Limb (tissue), 2 donors: ENCODE measurements around the gene GPR146.
A peak's percentile ranks its signal among the peaks of the same experiment; 100 is the strongest.

Source experiments
- DNase-seq, 2 donors: peaks; one replicate each; pipeline ENCODE4 v3.0.0-alpha.2; 2016; ENCODE audit errors: extremely low spot score in 2 of 2

The GPR146 gene

DNA sequence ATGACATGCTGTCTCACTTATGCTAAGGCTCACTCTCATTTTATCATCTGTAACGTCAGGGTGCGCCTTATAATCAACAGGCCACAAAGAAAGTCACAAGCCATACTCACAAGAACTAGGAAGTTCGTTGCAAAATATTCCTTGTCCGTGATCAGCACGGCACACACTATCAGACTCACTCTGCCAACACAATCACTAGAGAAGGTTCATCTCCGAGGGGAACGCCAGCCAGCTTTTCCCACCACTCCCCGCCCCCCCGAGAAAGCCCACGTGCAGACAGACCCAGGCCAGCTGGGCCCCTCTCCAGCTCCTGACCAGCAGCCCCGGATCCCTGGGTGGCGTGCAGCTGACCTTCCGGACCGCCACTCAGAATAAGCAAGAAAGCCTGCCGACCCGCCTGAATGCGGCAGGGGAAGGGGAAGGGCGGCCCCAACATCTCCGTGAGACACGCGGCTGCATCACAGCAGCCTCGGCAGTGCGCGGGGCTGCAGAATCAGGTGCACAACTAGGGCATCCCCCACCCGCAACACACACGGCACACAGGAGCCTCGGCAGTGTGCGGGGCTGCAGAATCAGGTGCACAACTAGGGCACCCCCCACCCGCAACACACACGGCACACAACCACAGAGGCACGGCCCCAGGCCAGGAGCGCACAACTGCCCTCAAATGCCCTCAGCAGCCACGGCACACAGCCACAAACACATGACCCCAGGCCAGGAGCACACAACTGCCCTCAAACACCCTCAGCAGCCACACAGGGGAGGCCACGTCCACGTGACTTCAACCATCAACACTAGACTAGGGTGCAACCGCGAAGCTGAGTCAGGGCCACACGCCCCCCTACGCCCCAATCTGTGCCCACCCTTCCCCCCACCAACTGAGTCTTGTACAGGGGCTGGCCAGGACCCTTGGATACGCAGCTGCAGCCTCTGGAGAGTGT lies 2.5 kb upstream of the GPR146 start:
- no peak for DNase-seq

DNA sequence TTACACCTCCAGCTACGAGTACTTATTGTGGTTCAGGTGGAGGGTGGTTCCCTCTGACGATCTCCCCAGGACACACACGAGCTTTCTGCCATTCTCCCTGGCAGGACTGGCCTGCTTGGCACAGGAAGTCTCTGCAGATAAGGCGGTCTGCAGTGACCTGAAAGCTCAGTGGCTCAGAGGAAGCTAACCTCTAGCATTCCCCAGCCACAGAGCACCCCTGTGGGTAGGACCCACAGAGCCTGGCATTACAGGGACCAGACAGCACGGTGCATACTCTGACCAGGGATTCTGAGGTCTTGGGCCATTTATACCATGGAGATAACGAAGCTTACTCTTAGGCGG lies 1.9 kb upstream of the GPR146 start:
- DNase-seq, result no peak

DNA sequence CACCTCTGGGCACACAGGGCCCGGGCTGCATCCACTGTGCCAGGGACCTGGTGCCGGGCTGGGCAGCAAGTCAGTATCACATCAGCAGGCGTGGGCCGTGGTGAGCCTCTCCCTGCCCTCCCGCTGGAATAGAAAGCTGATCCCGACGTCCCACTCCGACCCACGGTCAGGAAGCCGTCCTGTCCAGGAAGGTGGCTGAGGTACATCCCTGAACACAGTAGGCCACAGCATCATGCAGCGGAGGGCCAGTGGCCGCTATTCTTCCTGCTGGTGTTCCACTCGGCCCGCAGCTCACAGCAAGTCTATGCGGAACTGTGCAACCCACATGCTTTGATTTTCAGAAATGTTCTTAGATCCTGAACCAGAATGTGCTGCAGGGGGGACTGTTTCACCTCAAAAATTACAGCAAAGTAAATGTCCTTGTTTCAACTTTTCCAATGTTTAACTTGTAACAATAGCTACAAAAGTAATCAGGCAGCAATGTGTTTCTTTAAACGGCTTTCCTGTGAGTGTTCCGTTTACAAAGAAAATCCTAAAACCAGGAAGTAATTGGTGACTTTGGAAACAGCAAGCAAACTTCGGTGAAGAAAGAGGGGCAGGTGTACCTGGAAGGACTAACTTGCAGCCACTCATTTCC lies 676 bp upstream of the GPR146 start:
- DNase-seq, result no peak

DNA sequence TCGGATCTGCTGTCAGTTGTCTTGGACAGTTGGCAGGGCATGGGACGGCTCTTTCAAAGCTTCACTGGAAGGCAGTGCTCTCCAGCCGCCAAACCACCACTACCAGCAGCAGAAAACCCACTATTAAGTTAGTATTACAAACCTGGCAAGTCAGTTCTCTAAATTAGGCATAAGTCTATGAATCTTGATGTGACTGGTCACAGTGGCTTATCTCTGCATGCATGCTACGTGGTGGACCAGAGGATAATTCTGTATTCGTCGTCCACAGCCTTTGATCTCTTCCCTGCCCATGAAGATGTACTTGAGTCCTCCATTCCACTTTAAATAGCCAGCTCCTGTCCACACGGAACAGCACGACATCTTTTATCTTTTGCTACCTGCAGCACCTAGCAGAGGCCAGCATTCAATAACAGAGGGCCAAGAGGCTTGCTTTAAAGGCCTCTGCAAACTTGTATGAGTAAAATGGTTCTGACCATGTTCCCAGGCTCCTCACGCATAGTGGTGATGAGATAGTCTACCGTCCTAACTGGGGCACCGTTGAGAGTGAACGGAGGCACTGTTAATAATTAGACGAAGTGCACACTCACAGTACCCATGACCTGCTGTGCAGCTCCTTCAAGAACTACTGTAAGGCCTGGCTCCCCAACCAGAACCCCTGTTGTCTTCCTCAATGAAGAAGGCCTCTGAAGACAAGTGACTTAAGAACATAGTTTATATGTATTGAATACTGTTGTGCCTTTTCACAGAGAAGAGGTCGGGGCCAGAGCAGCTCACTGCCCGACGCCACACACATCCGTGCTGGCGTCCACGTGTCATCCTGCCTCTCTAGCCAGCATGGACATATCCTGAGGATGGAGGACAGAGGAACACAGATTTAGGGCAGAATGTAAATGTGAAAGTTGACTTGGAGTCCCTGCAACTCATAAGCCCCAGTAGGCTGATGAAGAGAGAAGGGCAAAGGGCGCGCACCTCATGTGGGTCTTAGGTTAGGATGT lies 1.0 kb downstream of the GPR146 start:
- DNase-seq, result no peak

DNA sequence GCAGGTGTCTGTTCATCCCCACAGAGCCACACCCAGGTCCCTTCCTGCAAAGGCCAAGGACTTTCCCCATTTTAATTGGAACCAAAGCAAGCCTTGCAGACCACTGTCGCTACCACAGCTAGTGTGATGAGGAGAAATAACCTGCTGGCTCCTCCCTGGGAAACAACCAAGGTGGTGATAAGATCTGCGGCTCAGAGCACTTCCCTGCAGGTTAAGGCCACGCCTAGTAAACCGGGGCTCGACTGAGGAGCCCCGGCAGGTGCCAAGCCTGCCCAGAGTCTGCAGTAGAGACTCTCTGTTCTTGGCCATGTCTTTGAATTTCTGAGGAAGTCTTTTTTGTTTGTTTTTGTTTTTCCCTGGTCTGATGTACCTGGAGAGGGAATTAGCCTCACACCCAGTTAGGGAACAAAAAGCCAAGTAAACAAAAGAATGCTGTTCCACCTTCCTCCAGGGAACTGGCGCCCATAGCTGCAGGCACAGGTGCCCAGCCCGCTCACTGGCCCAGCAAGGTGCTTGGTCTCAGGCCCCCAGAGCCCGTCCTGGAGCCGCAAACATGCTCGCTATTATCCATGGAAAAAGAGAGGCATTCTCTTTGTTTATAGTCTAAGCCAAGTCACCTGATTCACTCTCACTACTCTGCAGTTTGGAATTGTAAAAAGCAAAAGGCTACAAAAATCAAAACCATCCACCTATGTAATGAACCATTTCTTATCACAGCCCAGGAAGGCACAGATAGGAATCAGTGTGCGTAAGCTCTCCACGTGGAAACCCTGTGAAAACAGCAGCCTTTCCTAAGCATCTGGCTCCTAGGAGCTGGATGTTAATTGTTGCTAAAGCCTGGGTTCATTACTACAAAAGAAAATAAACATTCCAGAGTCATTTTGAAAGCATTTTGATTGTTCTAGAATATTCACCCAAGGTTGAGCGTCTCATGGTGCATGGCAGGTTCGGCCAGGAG lies 2.7 kb downstream of the GPR146 start:
- no peak for DNase-seq

DNA sequence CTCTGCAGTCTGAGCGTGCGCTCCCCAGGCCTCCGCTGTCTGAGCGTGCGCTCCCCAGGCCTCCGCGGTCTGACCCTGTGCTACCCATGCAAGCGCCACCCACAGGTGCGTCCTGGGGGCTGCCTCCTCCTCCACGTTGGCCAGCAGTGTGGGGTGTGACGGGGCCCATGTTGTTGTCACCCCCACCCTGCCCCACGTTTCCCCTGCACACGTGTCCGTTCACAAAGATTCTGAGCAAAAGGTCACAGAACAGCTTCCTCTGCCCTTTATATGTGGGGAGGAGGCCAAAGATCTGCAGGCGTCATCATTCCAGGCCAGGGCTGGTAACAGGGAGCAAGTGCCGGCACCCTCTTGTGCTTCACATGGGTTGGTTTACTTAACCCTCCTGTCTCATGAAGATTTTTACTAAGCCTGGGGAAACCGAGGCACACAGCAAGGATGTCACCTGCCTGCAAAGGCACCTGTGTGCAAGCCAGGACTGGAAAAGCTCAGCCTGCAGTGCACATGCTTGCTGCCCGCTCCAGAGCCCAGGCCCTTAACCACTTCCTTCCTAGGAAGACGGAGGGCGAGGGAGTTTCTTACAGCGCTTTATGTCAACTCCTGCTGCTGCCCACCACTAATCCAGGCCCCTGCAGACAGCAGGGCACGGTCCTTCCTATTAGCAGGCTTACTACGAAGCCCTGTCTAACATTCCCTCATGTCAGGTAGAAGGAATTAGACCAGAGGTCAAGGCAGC lies 4.8 kb downstream of the GPR146 start:
- DNase-seq, result no peak

DNA sequence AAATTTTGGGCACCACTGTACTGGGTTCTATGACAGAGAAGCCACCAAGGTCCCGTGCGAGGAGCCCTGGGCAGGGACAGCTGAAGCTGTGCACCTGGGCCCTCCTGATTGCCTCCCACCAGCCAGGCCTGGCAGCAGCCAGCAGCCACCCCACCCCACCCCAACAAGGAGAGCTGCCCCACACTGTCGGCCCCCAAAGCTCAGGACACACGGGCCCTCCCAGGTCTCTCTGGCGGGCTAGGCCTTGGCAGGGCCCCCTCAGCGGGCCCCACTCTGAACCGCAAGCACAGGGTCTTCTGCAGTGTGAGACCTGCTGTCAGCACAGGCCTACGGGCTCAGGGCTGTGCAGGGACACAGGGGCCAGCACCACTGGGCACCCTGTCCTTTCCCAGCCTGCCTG lies 5.5 kb downstream of the GPR146 start:
- no peak for DNase-seq

DNA sequence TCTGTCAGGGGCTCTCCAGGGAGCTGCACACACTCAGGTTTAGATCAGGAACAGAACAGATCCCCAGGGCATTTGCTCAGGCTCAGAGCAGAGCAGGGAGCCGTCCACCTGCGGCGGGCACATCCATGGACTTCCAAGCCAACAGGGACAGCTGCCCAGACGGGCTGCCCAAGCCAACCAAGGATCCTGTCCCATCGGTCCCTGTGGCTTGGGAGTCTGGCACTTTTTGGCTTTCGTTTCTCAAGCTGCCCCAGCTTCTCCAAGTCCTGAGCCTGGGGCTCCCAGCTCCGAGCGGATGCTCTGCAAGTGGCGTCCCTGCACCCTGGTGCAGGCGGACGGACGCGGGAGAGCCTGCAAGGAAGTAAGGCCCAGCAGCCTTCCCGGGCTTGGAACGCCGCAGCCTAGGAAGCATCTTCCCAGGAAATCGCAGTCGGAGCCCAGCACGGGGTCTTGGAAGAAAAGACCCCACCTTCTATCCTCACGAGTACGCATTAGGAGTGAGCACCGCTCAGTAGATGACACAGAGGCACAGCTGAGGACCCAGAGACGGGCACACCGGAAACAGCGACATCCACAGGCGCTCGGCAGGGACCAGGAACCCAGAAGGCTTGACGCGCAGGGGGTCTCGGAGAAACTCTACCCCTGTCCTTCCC lies 6.0 kb downstream of the GPR146 start:
- DNase-seq, result no peak

DNA sequence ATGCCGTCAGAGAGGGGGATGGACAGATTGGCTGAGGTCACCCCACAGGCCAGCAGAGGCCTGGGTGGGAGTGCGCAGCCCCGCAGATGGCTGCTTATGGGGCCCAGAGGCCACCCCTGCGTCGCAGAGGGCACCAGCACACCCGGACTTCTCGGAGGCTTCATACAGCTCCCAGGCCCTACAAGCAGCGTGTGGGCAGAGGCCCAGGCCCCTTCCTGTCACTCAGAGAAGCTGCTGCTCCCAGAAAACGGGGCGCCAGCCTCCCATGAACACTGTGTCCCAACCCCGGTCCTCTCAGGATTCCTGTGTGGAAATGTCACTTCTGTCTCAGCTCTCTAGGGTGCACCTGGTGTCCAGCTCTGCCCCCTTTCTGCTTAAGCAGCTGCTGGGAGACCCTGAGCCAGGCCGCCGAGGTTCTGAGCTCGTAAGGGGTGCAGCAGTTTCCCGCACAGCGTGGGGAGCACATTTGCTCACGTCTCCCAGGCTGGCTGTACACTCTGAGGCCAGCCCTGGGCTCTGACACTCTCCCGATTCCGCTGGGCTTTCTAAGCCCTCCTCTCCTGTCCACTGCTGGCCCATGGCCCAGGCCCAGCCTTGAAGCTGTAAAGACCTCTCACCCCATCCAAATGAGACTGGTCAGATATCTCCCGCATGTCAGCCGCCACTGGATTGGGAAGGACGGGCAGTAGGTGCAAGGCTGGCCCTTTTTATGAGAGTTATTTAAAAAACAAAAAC lies 6.8 kb downstream of the GPR146 start:
- no peak for DNase-seq

DNA sequence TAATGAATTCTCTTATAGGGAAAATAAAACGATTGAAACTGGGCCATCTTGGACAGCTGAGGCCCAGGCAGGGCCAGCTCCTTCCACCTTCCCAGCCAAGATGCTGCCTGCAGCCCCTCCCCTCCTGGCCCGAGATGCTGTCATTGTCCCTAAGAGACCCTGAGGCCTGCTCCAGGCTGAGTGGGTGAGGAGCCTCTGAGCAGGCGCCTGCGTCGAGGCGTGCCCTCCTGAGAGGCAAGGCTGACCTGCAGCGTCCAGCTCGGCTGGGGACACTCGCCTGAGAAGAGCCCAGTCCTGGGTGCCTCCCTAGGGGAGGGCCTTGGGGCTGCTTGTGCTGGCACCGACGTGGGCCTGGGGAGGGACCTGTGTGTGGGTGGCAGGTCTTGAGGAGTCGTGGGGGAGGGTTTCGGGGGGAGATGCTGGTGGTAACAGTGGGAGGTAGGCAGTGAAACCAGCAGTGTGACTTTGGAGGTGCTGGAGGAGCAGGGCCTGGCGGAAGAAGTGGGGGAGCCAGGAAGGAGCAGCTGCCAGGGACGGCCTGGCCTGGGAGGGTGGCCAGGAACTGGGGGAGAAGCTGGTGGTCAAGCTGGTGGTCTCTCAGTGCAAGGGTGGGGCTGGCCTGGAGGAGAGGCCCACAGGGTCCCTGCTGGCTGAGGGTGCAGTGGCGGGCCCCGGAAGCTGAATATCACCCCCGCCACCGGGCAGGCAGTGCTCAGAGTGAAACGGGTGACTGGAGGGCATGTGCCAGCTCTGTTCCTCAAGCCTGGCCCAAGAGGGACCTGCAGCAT lies 7.9 kb downstream of the GPR146 start:
- DNase-seq, result no peak

DNA sequence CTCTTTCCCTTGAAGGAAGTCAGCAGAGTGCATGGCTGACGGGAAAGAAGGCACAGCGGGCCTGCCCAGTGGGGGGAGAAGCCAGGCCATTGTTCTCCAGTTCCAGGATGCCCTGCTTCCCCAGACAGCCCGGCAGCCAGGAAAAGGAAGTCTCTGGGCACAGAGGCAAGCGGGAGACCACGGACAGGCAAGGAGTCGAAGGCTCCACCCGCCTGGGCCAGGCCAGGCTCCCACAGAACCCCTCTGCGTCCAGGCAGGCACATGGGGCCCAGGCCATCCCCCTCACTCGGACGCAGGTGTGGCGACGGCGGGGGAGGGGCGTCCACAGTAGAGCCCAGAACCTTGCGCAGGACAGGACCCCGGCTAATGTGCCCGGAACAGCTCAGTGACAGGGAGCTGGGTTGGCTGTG lies 8.7 kb downstream of the GPR146 start:
- DNase-seq, result no peak

DNA sequence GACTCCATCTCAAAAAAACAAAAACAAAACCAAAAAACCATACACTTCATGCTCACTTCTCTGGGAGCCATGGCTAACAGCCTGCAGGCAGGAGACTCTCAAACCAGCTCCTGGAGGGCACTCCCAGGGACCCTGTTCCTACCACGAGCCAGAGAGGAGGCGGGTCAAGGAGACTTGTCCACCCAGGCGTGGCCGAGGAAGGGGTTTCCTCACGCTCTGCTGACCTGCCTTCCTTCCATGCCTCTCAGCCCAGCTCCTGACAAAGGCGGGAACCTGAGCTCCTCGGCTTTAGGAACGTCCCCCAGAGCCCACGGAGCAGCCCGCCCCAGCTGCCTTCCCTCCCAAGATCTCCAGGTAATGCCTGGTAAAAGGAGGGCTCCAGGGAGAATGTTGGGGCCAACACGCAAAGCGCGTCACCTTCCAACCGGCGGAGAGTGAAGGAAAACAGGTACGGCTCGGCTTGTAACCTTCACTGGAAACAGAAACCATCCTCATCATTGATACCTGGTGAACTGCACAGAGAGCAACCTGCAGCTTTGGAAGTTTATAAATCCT lies 9.5 kb downstream of the GPR146 start:
- DNase-seq, result no peak

DNA sequence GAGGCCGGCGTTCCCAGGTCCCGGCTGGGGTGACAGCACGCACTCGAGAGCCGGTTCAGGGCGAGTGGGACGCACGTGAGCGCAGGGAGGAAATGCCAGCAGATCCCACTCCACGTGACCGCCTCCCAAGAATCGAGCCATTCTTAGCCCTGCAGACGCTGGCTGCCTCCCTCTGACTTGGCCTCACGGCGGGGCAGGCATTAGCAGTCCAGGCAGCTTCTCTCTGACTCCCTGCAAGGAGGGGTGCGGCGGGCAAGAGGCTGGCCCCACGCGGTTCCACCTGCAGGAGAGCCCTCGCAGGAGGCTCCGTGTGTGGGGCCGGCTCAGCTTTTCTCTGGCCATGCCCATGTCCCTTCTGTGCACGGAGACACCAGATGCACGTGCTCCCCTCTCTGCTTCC lies 10.1 kb downstream of the GPR146 start:
- peak in 1 of 2 donors; percentile 69 for DNase-seq

DNA sequence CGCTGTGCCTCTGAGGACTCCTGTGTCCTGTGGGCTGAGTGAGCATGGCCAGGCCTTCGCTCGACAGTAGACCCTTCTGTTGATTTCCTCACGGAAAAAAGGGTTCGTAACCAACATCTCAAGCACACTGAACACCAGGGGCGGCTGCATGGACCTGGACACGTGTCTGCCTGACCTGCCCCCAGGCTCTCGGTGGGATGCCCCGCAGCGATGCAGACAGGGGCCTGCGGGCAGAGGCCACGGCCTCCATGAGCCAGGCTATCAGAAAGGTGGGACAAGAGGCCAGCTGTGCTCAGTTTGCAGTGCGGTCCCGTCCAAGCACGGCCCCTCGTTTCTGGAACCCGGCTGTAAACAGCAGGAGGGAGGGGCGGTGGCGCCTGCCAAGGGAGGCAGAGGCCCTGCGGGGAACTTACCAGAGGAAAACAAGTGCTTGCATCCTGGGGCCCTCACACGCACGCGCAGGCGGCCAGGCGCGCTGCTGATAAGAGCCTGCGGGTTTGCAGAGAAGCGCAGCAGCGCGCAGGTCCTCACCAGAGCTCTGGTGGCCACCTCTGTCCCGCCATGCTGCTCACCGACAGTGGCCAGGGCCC lies 10.6 kb downstream of the GPR146 start:
- DNase-seq, result peak; percentile 59 to 80

DNA sequence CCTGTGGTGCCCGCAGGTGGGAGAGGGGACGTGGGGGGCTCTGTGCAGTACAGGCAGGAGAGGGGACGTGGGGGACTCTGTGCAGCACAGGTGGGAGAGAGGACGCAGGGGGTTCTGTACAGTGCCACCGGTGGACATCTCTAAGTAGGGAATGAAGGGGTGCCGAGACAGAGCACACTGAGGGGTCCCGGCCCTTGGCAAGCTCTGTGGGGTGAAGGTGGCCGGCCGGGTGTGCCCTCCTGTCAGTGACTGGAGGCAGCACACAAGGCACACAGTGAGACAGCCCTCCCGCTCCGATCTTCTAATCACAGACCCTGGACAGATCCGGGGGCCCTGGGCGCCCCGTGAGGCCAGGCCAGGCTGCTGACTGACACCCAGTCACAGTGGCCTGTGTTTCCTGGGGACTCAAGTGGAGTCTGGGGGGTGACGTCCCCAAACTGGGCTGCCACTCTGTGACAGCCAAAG lies 11.2 kb downstream of the GPR146 start:
- no peak for DNase-seq

DNA sequence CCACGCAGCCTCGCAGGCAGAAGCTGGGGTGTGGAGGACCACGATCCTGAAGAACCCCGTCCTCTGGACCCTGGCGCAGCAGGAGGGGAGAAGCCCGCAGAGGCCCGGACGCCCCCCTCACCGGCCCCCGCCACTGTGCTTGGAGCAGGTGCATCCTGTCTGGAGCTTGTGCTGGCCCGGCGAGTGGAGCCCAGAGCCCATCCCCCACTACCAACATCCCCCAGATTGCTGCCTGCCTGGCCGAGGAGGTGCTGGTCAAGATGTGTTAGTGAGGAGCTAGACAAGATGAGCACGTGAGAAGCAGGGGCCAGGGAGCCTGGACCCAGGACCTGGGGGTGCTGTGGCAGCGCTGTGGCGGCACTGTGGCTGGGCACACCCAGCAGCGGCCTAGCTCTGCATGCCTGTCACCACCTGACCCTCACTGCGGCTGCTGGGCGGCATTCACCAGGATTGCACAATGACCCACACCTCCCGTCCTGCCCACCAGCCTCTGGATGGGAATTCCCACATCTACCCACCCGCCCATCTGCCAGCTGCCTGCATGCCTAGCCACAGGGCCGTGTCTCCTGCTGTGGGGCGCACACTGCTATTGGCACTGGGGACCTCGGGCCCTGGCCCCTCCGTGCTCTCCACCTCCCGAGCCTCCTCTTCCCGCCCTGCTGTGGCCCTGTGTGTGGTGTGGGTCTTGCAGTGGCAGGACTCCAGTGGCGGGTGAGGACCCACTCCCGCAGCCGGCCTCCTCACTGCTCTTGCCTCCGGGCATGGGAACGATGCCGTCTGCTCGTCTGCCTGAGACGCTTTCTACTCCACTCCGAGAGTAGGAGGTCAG lies 11.8 kb downstream of the GPR146 start:
- no peak for DNase-seq
